Frontal cortex (tissue), 4 donors: Measurements from ENCODE around the gene AARS1. TPM values are rescaled to one million over a fixed set of nuclear protein-coding genes. Genes with fewer than 3 reads are reported as not detected.
"Not testable (repeated sequence)": the region's sequence is repeated elsewhere in the genome, so short reads cannot be mapped to it uniquely, and the experiment has no call there.

Experiments used
- DNase-seq, 2 donors: peaks; one replicate each; pipeline ENCODE4 v3.0.0; 2012; ENCODE audit warnings: low spot score in 2 of 2
- FAIRE-seq: peaks from 2 replicates; lab custom pipeline; 2012; peaks lifted over from hg19 to GRCh38; lab: Jason Lieb, UNC
- total RNA-seq: library from RNA; depleted of rRNA; stranded (reverse); fragments of >200 nt; gene quantifications from one replicate; pipeline ENCODE4 v1.2.3, GENCODE V29; 2014
- donor health status: control.
- donor health status: control.
- donor health status: control.

AARS1 gene
- total RNA-seq, 1 donor from 2014 or later: 79.1 TPM

GRCh38 chr16:70287304-70287971, 1.9 kb downstream of the AARS1 start:
- FAIRE-seq, DNase-seq: not testable (repeated sequence)

GRCh38 chr16:70276392-70276791, 12.9 kb downstream of the AARS1 start:
- no peak for FAIRE-seq
- DNase-seq: no peak

GRCh38 chr16:70271696-70272095, 17.6 kb downstream of the AARS1 start:
- DNase-seq (no peak), FAIRE-seq (no peak)

GRCh38 chr16:70270176-70270575, 19.1 kb downstream of the AARS1 start:
- FAIRE-seq: no peak

GRCh38 chr16:70269471-70269870, 19.8 kb downstream of the AARS1 start:
- no peak for DNase-seq
- FAIRE-seq: no peak

More at GRCh38 chr16:70270176-70270575, 19.1 kb downstream of the AARS1 start:
- DNase-seq: no peak

- not testable (repeated sequence) for DNase-seq, FAIRE-seq
Observed at GRCh38 chr16:70267922-70268321, 21.4 kb downstream of the AARS1 start.

GRCh38 chr16:70267516-70267915, 21.8 kb downstream of the AARS1 start:
- no peak for FAIRE-seq

GRCh38 chr16:70259903-70260302, 29.4 kb downstream of the AARS1 start:
- DNase-seq, FAIRE-seq: not testable (repeated sequence)

More at GRCh38 chr16:70267516-70267915, 21.8 kb downstream of the AARS1 start:
- DNase-seq: peak in 1 of 2 donors; percentile 37

GRCh38 chr16:70258946-70259345, 30.4 kb downstream of the AARS1 start:
- no peak for FAIRE-seq
- no peak for DNase-seq

GRCh38 chr16:70258065-70258464, 31.2 kb downstream of the AARS1 start:
- no peak for FAIRE-seq

GRCh38 chr16:70257391-70257790, 31.9 kb downstream of the AARS1 start:
- DNase-seq (no peak), FAIRE-seq (no peak)

More at GRCh38 chr16:70258065-70258464, 31.2 kb downstream of the AARS1 start:
- no peak for DNase-seq

- FAIRE-seq: no peak
- DNase-seq: no peak
Observed at GRCh38 chr16:70255574-70255973, 33.7 kb downstream of the AARS1 start.

- no peak for DNase-seq
- FAIRE-seq: no peak
Observed at GRCh38 chr16:70254965-70255286, 34.4 kb downstream of the AARS1 start.

GRCh38 chr16:70254180-70254964, 34.9 kb downstream of the AARS1 start:
- FAIRE-seq: no peak
- DNase-seq: no peak

GRCh38 chr16:70253291-70254106, 35.8 kb downstream of the AARS1 start:
- no peak for FAIRE-seq
- DNase-seq: peak in 1 of 2 donors; percentile 28

- FAIRE-seq: no peak
Observed at GRCh38 chr16:70252355-70252988, 36.8 kb downstream of the AARS1 start.

GRCh38 chr16:70251629-70252354, 37.5 kb downstream of the AARS1 start, which contains the start of gene EXOSC6:
Gene EXOSC6 (minus strand): TSS chr16:70251940. CDS start chr16:70251900, 40 bp downstream.
- peak; percentile 91 to 93 for DNase-seq
- FAIRE-seq: no peak

More at GRCh38 chr16:70252355-70252988, 36.8 kb downstream of the AARS1 start:
- DNase-seq: peak in 1 of 2 donors; percentile 26

GRCh38 chr16:70250748-70251628, 38.3 kb downstream of the AARS1 start:
- DNase-seq (peak; percentile 59 to 60), FAIRE-seq (no peak)
